ENCODE results near the gene OR52E6. TPM values are rescaled to one million over a fixed set of nuclear protein-coding genes. Genes with fewer than 3 reads are reported as not detected.

Gene OR52E6
- total RNA-seq: not detected

DNA sequence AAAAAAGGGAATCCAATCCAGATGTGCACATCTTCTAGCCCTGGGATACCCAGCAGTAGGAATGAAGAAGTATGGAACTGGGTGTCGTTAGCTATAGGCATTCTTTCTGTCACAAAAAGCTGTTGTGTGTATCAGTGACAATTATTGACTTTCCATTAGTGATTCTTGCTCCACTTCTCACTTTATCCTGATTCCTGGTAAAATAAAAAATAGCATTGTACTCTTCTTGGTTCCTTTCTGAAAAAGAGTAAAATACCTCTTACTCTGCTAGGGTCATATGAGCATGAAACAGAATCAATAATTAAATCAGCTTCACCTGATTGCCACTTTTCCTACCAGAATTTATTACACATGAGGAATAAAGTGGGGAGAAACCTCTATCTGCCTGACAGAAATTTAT lies at the start of gene OR52E6:
Gene OR52E6 (minus strand): TSS at position 101 of the 400 bp plus-strand sequence. CDS start 0 bp downstream, at position 101.
- intact Hi-C loops (cut with DNase I; ENCODE audit: low total_unique reads): no loop called here
- no peaks in the 10 kb centered on the region for H3K36me3 ChIP-seq
- no peak within 1 kb of the TSS for H3K27ac ChIP-seq
- H3K9me3 ChIP-seq: no peaks in the 10 kb centered on the region
- no peak for DNase-seq (ENCODE audit: low spot score in 2 of 2)
- no peak for TF ChIP-seq POLR2A (IDR thresholded peaks at IDR 0.05)
- TF ChIP-seq, protein P1, sequence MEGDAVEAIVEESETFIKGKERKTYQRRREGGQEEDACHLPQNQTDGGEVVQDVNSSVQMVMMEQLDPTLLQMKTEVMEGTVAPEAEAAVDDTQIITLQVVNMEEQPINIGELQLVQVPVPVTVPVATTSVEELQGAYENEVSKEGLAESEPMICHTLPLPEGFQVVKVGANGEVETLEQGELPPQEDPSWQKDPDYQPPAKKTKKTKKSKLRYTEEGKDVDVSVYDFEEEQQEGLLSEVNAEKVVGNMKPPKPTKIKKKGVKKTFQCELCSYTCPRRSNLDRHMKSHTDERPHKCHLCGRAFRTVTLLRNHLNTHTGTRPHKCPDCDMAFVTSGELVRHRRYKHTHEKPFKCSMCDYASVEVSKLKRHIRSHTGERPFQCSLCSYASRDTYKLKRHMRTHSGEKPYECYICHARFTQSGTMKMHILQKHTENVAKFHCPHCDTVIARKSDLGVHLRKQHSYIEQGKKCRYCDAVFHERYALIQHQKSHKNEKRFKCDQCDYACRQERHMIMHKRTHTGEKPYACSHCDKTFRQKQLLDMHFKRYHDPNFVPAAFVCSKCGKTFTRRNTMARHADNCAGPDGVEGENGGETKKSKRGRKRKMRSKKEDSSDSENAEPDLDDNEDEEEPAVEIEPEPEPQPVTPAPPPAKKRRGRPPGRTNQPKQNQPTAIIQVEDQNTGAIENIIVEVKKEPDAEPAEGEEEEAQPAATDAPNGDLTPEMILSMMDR (IDR thresholded peaks at IDR 0.05): no peak
- TF ChIP-seq POLR2AphosphoS5 (IDR thresholded peaks at IDR 0.05): no peak
- H3K27me3 ChIP-seq: no peaks in the 10 kb centered on the region
- H3K4me1 ChIP-seq: no peaks in the 10 kb centered on the region
- H3K4me3 ChIP-seq: no peak within 1 kb of the TSS

DNA sequence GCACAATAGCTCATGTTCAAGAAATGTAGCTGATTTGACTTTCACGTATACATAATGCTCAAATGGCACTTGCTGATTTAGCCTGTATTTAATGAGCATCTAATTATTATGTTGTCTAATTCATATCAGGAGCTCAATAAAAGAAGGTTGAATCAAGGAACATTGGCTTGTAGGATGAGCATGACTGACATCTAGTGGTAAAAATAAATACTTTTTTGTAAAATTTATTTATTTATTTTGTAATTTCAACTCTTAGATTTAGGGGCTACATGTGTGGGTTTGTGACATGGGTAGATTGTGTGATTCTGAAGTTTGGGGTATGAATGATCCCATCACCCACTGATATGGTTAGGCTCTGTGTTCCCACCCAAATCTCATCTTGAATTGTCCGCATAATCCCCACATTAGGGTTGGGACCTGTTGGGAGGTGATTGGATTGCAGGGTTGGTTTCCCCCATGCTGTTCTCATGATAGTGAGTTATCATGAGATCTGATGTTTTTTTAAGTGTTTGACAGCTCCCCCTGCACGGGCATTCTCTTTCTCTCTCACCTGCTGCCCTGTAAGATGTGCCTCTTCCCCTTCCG lies 49.6 kb upstream of the OR52E6 start:
- Histone ChIP-seq H3K27ac (no peak overlapping the region), H3K9me3 (no peaks in the 10 kb centered on the region), H3K27me3 (no peaks in the 10 kb centered on the region), H3K4me3 (no peak overlapping the region), H3K36me3 (no peaks in the 10 kb centered on the region), H3K4me1 (no peaks in the 10 kb centered on the region)
- intact Hi-C loops (cut with DNase I; ENCODE audit: low total_unique reads): no loop called here
- DNase-seq (ENCODE audit: low spot score in 2 of 2): no peak
- TF ChIP-seq, protein P1 (IDR thresholded peaks at IDR 0.05): no peak
- TF ChIP-seq POLR2A (IDR thresholded peaks at IDR 0.05): no peak
- TF ChIP-seq POLR2AphosphoS5 (IDR thresholded peaks at IDR 0.05): no peak

DNA sequence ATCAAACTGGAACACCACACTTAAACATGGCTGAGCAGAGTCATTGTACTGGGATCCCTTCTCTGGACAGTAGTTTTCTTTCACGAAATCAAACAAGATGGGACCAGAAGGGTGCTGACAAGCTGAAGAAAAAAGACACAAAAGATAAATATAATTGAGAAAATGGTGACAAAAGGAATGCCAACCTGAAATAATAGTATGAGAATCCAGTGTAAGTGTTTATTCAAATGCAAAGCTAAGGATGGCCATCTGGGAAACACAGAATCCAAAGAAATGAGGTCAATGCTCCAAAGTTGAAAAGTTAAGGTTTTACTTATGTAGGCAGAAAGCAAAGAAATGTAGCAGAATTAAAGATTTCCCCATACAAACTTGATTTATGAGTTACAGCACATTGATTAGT lies 46.0 kb upstream of the OR52E6 start:
- H3K27ac ChIP-seq: no peak overlapping the region
- no peak for TF ChIP-seq POLR2AphosphoS5 (IDR thresholded peaks at IDR 0.05)
- intact Hi-C loops (cut with DNase I; ENCODE audit: low total_unique reads): loop anchor here (5.0 kb wide), 1 partner anchor 585 kb away; the partner anchor contains the start of gene TRIM3

DNA sequence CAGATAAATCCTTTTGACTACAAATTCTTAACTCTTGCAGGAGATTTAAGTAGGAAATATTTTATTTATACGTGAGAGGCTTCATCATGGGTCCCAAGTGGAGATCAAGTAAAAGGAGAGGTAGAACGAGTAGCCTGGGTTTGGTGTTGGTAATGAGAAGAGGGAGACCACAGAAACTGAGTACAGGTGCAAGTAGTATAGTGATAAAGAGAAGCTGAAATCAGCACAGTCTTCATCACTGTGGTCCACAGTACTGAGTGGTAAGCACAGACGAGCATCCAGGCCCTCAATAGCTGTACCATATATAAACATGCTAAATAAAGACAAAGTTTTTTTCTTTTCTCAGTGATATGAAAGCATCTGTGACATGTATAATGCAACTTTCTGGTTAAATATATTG lies 45.5 kb upstream of the OR52E6 start:
- Histone ChIP-seq H3K27ac (no peak overlapping the region), H3K9me3 (no peaks in the 10 kb centered on the region), H3K36me3 (no peaks in the 10 kb centered on the region), H3K27me3 (no peaks in the 10 kb centered on the region), H3K4me3 (no peak overlapping the region), H3K4me1 (no peaks in the 10 kb centered on the region)
- DNase-seq (ENCODE audit: low spot score in 2 of 2): no peak
- intact Hi-C loops (cut with DNase I; ENCODE audit: low total_unique reads): loop anchor here (5.0 kb wide), 1 partner anchor 585 kb away; the partner anchor contains the start of gene TRIM3
- TF ChIP-seq, protein P1 (IDR thresholded peaks at IDR 0.05): no peak
- TF ChIP-seq POLR2AphosphoS5 (IDR thresholded peaks at IDR 0.05): no peak
- TF ChIP-seq POLR2A (IDR thresholded peaks at IDR 0.05): no peak

More for the DNA sequence above, 46.0 kb upstream of the OR52E6 start:
- Histone ChIP-seq H3K9me3 (no peaks in the 10 kb centered on the region), H3K4me3 (no peak overlapping the region), H3K4me1 (no peaks in the 10 kb centered on the region), H3K27me3 (no peaks in the 10 kb centered on the region), H3K36me3 (no peaks in the 10 kb centered on the region)
- no peak for DNase-seq (ENCODE audit: low spot score in 2 of 2)

DNA sequence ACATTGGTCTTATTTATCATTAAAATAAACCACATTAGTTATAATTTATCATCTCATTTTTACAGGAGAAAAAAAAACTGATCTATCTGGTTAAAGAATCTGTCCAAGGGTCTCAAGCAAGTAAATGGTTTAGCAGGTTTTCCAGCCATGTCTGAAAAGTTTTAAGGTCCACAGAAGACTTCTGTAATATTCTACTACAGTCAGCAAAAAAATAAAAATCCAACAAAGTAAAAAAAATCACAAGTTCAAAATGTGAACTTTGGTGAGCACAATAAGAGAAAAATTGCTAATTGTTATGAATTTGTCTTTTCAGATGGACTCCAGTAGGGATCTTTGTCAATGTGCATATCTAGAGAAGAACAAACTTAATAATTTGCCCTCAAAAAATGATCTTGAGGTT lies 40.1 kb upstream of the OR52E6 start:
- no peak for DNase-seq (ENCODE audit: low spot score in 2 of 2)
- Histone ChIP-seq H3K9me3 (no peaks in the 10 kb centered on the region), H3K36me3 (no peaks in the 10 kb centered on the region), H3K27ac (no peak overlapping the region), H3K4me1 (no peaks in the 10 kb centered on the region), H3K4me3 (no peak overlapping the region), H3K27me3 (no peaks in the 10 kb centered on the region)
- intact Hi-C loops (cut with DNase I; ENCODE audit: low total_unique reads): no loop called here
- TF ChIP-seq, protein P1 (IDR thresholded peaks at IDR 0.05): no peak
- TF ChIP-seq POLR2AphosphoS5 (IDR thresholded peaks at IDR 0.05): no peak
- TF ChIP-seq POLR2A (IDR thresholded peaks at IDR 0.05): no peak
